PC-9 (cell line): Measurements from ENCODE around the gene DOCK2.

Source experiments
- CTCF ChIP-seq: fragments of 200-600 bp; sonication (generic); conservative IDR thresholded peaks from 2 replicates; pipeline ENCODE4 v1.6.1; 2017; ENCODE audit warnings: mixed run types, antibody characterized with exemption, mild to moderate bottlenecking, moderate library complexity
- EZH2 ChIP-seq: fragments of 200-600 bp; sonication (generic); IDR thresholded peaks from 2 replicates; pipeline ENCODE4 v1.8.0; 2017; ENCODE audit warnings: antibody characterized with exemption, low read depth

- TF ChIP-seq CTCF (no peak), EZH2 (no peak)
Measured at GRCh38 chr5:170059221-170059620, 422.1 kb downstream of the DOCK2 start.
